Measurements from ENCODE around the gene TFAP2A. TPM values are rescaled to one million over a fixed set of nuclear protein-coding genes. Genes with fewer than 3 reads are reported as not detected.

Gene TFAP2A
- total RNA-seq, 1 experiment from 2014 or later: 24.3 TPM

GRCh38 chr6:10369896-10370295 lies 45.0 kb downstream of the TFAP2A start:
- H3K4me2 ChIP-seq (ENCODE audit: low read length): no peak overlapping the region
- intact Hi-C loops (cut with micrococcal nuclease): no loop called here
- H3K9me2 ChIP-seq (ENCODE audit: insufficient read depth): no peaks in the 10 kb centered on the region
- TF ChIP-seq, protein P1, sequence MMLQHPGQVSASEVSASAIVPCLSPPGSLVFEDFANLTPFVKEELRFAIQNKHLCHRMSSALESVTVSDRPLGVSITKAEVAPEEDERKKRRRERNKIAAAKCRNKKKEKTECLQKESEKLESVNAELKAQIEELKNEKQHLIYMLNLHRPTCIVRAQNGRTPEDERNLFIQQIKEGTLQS (IDR thresholded peaks at IDR 0.05): no peak
- no peak for TF ChIP-seq JUND (IDR thresholded peaks at IDR 0.05)
- no peak for TF ChIP-seq SRF (IDR thresholded peaks at IDR 0.05; ENCODE audit: low read depth)
- no peak for TF ChIP-seq ZNF274 (IDR thresholded peaks at IDR 0.05; ENCODE audit: low read depth, low read length)
- no peak for TF ChIP-seq CEBPB (IDR thresholded peaks at IDR 0.05; ENCODE audit: low read depth)
- H3K36me3 ChIP-seq (ENCODE audit: control insufficient read depth in 1 of 2, insufficient read depth in 2 of 2, low read length in 2 of 2): no peaks in the 10 kb centered on the region
- no peaks in the 10 kb centered on the region for H3K27me3 ChIP-seq (ENCODE audit: insufficient read depth, low read length)
- no peak for DNase-seq (ENCODE audit: low read depth, low spot score)
- no peak overlapping the region for H3K4me3 ChIP-seq (replicated peaks in 1 of 2; ENCODE audit: low read depth in 1 of 2, low read length in 2 of 2)
- H3K9ac ChIP-seq (ENCODE audit: low read length): no peak overlapping the region
- no peaks in the 10 kb centered on the region for H3K79me2 ChIP-seq (ENCODE audit: insufficient read depth, low read length)
- H4K20me1 ChIP-seq (ENCODE audit: insufficient read depth): no peaks in the 10 kb centered on the region
- no peak for ATAC-seq
- ChIA-PET POLR2A (no interaction called here), CTCF (no interaction called here), RAD21 (ENCODE audit: low non-redundant PET in 1 of 2, low total read pairs in 2 of 2, uncharacterized antibody in 2 of 2, unreplicated experiment in 2 of 2) (no interaction called here)
- no peak overlapping the region for H2AFZ ChIP-seq (ENCODE audit: low read depth, low read length, poor library complexity, severe bottlenecking)
- BruUV-seq (replicated peaks): no TSS peak
- peaks cover 2 to 6% of the 10 kb centered on the region in 2 experiments; a peak in 2 of 4 replicates for H3K4me1 ChIP-seq (ENCODE audit: control insufficient read depth in 1 of 2, insufficient read depth in 2 of 2, low read length in 2 of 2)
- H3K9me3 ChIP-seq (ENCODE audit: control insufficient read depth in 1 of 2, insufficient read depth in 1 of 2, low read depth in 1 of 2, low read length in 2 of 2): no peaks in the 10 kb centered on the region
- H3K27ac ChIP-seq (ENCODE audit: low read depth, low read length): no peak overlapping the region

GRCh38 chr6:10368861-10369260 lies 46.0 kb downstream of the TFAP2A start:
- Histone ChIP-seq H3K36me3 (ENCODE audit: control insufficient read depth in 1 of 2, insufficient read depth in 2 of 2, low read length in 2 of 2) (no peaks in the 10 kb centered on the region), H3K9me2 (ENCODE audit: insufficient read depth) (no peaks in the 10 kb centered on the region), H3K79me2 (ENCODE audit: insufficient read depth, low read length) (no peaks in the 10 kb centered on the region), H3K9me3 (ENCODE audit: control insufficient read depth in 1 of 2, insufficient read depth in 1 of 2, low read depth in 1 of 2, low read length in 2 of 2) (no peaks in the 10 kb centered on the region), H3K27ac (ENCODE audit: low read depth, low read length) (no peak overlapping the region), H3K4me3 (replicated peaks in 1 of 2; ENCODE audit: low read depth in 1 of 2, low read length in 2 of 2) (no peak overlapping the region), H3K4me1 (ENCODE audit: control insufficient read depth in 1 of 2, insufficient read depth in 2 of 2, low read length in 2 of 2) (peaks cover 0 to under 1% of the 10 kb centered on the region in 2 experiments; a peak in 1 of 4 replicates), H4K20me1 (ENCODE audit: insufficient read depth) (no peaks in the 10 kb centered on the region), H3K27me3 (ENCODE audit: insufficient read depth, low read length) (no peaks in the 10 kb centered on the region), H2AFZ (ENCODE audit: low read depth, low read length, poor library complexity, severe bottlenecking) (no peak overlapping the region), H3K9ac (ENCODE audit: low read length) (no peak overlapping the region), H3K4me2 (ENCODE audit: low read length) (no peak overlapping the region)
- intact Hi-C loops (cut with micrococcal nuclease): no loop called here
- RAD21 ChIA-PET (ENCODE audit: low non-redundant PET in 1 of 2, low total read pairs in 2 of 2, uncharacterized antibody in 2 of 2, unreplicated experiment in 2 of 2): no interaction called here
- no TSS peak for BruUV-seq (replicated peaks)
- no peak for ATAC-seq
- CTCF ChIA-PET: no interaction called here
- POLR2A ChIA-PET: no interaction called here
- no peak for DNase-seq (ENCODE audit: low read depth, low spot score)
- TF ChIP-seq POLR2A (IDR thresholded peaks at IDR 0.05; ENCODE audit: borderline replicate concordance, extremely low read depth, insufficient read depth, insufficient read length) (no peak), EGR1 (IDR thresholded peaks at IDR 0.05; ENCODE audit: low read depth) (no peak), YY1 (IDR thresholded peaks at IDR 0.05; ENCODE audit: extremely low read depth, insufficient replicate concordance, low read depth, low read length) (no peak), RAD21 (IDR thresholded peaks at IDR 0.05; ENCODE audit: low read depth) (no peak), SP1 (IDR thresholded peaks at IDR 0.05; ENCODE audit: low read depth) (no peak), POLR2AphosphoS5 (IDR thresholded peaks at IDR 0.05; ENCODE audit: low read depth, low read length) (no peak), ELF1 (IDR thresholded peaks at IDR 0.05; ENCODE audit: borderline replicate concordance, low read depth) (no peak), ZFX (IDR thresholded peaks at IDR 0.05) (no peak), SIN3A (IDR thresholded peaks at IDR 0.05; ENCODE audit: low read depth) (no peak), MAX (IDR thresholded peaks at IDR 0.05) (no peak), SRF (IDR thresholded peaks at IDR 0.05; ENCODE audit: low read depth) (no peak), EZH2 (IDR thresholded peaks at IDR 0.05) (no peak)
- TF ChIP-seq, protein P1 (IDR thresholded peaks at IDR 0.05): no peak
- TF ChIP-seq, protein P2, sequence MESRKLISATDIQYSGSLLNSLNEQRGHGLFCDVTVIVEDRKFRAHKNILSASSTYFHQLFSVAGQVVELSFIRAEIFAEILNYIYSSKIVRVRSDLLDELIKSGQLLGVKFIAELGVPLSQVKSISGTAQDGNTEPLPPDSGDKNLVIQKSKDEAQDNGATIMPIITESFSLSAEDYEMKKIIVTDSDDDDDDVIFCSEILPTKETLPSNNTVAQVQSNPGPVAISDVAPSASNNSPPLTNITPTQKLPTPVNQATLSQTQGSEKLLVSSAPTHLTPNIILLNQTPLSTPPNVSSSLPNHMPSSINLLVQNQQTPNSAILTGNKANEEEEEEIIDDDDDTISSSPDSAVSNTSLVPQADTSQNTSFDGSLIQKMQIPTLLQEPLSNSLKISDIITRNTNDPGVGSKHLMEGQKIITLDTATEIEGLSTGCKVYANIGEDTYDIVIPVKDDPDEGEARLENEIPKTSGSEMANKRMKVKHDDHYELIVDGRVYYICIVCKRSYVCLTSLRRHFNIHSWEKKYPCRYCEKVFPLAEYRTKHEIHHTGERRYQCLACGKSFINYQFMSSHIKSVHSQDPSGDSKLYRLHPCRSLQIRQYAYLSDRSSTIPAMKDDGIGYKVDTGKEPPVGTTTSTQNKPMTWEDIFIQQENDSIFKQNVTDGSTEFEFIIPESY (IDR thresholded peaks at IDR 0.05; ENCODE audit: extremely low read depth, insufficient replicate concordance, low read length): no peak
